ENCODE data around the gene SGPL1. TPM values are rescaled to one million over a fixed set of nuclear protein-coding genes. Genes with fewer than 3 reads are reported as not detected.

SGPL1 gene
- total RNA-seq, 1 experiment from 2014 or later, result 69.4 TPM

GRCh38 chr10:70903262-70903921, 87.6 kb downstream of the SGPL1 start:
- Histone ChIP-seq H2AFZ (ENCODE audit: low read depth, low read length, poor library complexity, severe bottlenecking) (peak overlapping the region; percentile 37), H3K79me2 (ENCODE audit: insufficient read depth, low read length) (no peaks in the 10 kb centered on the region), H3K4me3 (replicated peaks in 1 of 2; ENCODE audit: low read depth in 1 of 2, low read length in 2 of 2) (no peak overlapping the region), H4K20me1 (ENCODE audit: insufficient read depth) (no peaks in the 10 kb centered on the region), H3K9me3 (ENCODE audit: control insufficient read depth in 1 of 2, insufficient read depth in 1 of 2, low read depth in 1 of 2, low read length in 2 of 2) (no peaks in the 10 kb centered on the region), H3K4me1 (ENCODE audit: control insufficient read depth in 1 of 2, insufficient read depth in 2 of 2, low read length in 2 of 2) (peaks cover 0 to 9% of the 10 kb centered on the region in 2 experiments; a peak in 1 of 4 replicates), H3K4me2 (ENCODE audit: low read length) (no peak overlapping the region), H3K27ac (ENCODE audit: low read depth, low read length) (no peak overlapping the region), H3K27me3 (ENCODE audit: insufficient read depth, low read length) (no peaks in the 10 kb centered on the region), H3K9me2 (ENCODE audit: insufficient read depth) (no peaks in the 10 kb centered on the region), H3K9ac (ENCODE audit: low read length) (no peak overlapping the region), H3K36me3 (ENCODE audit: control insufficient read depth in 1 of 2, insufficient read depth in 2 of 2, low read length in 2 of 2) (no peaks in the 10 kb centered on the region)
- ChIA-PET CTCF (interaction anchor here (0.6 to 2.3 kb wide), 23 partner anchors 9 to 417 kb away, joined by 3 to 19 read pairs (median 4); partner anchors contain the start of gene SLC29A3), RAD21 (ENCODE audit: low non-redundant PET in 1 of 2, low total read pairs in 2 of 2, uncharacterized antibody in 2 of 2, unreplicated experiment in 2 of 2) (interaction anchor here in 1 of 2 experiments (1.0 to 1.4 kb wide), 2 partner anchors 16 to 367 kb away, joined by 3 to 4 read pairs; no protein-coding TSS in a partner anchor), POLR2A (interaction anchor here (1.0 kb wide), 1 partner anchor 16 kb away, joined by 4 read pairs; no protein-coding TSS in a partner anchor)
- intact Hi-C loops (cut with micrococcal nuclease), result loop anchor here (1.0 to 2.0 kb wide), 4 partner anchors 22 to 382 kb away; no protein-coding TSS in a partner anchor
- BruUV-seq (replicated peaks), result no TSS peak
- no peak for TF ChIP-seq SP1 (IDR thresholded peaks at IDR 0.05; ENCODE audit: low read depth)
- no peak for TF ChIP-seq CBX3 (IDR thresholded peaks at IDR 0.05; ENCODE audit: low read depth)
- TF ChIP-seq CTCF (IDR thresholded peaks at IDR 0.05 in 2 of 3, conservative IDR thresholded peaks at IDR 0.05 in 1 of 3; ENCODE audit: borderline replicate concordance in 1 of 3, insufficient read depth in 1 of 3, low read depth in 2 of 3, low read length in 2 of 3), result peak; percentile 82 to 95 (median 95)
- peak; percentile 97 for TF ChIP-seq RAD21 (IDR thresholded peaks at IDR 0.05; ENCODE audit: low read depth)
- TF ChIP-seq TCF7L2 (IDR thresholded peaks at IDR 0.05; ENCODE audit: borderline replicate concordance, extremely low read depth, insufficient read depth, insufficient read length), result no peak
- TF ChIP-seq POLR2AphosphoS5 (IDR thresholded peaks at IDR 0.05; ENCODE audit: low read depth, low read length), result no peak
- ATAC-seq, result peak; percentile 79
- no peak for DNase-seq (ENCODE audit: low read depth, low spot score)

Measured in HCT116 (cell line).